HepG2 (cell line): ENCODE results near the gene CCL13. TPM values are rescaled to one million over a fixed set of nuclear protein-coding genes. Genes with fewer than 3 reads are reported as not detected.

Source experiments
- ATAC-seq: fragments of 200-7000 bp; cut with Tn5 transposase; 3 replicates; pipeline ENCODE4 v1.9.1; 2020; ENCODE audit warnings: mild to moderate bottlenecking, moderate library complexity
- BruUV-seq: library from RNA; stranded (reverse); fragments of 400-500 nt; replicated peaks from 2 replicates; lab custom pipeline; 2021; lab: Mats Ljungman, UMichigan
- CTCF ChIA-PET: fragments of 300-600 bp; formaldehyde crosslinking; extraction: SDS; loops from one replicate; lab custom pipeline; 2021; ENCODE audit warnings: low total read pairs, inconsistent platforms, low intra/inter-chr PET ratio; lab: Yijun Ruan, JAX
- POLR2A ChIA-PET: fragments of 350-600 bp; sonication (Branson Sonifier 250); formaldehyde crosslinking; loops from one replicate; lab custom pipeline; 2020; ENCODE audit warnings: antibody characterized with exemption, inconsistent platforms; lab: Yijun Ruan, JAX
- DNase-seq: peaks from one replicate; pipeline ENCODE4 v3.0.0-alpha.2; 2015; ENCODE audit warnings: low spot score
- FAIRE-seq: peaks from 3 replicates; lab custom pipeline; 2011; peaks lifted over from hg19 to GRCh38; lab: Jason Lieb, UNC
- H2AFZ ChIP-seq: one replicate; pipeline ENCODE4 v1.6.1; 2011; ENCODE audit warnings: low read length, inconsistent platforms
- H3K27ac ChIP-seq: fragments of 300-600 bp; 3 replicates; pipeline ENCODE4 v1.8.0; 2011; ENCODE audit warnings: mixed run types, mild to moderate bottlenecking, mixed read lengths, low read length, inconsistent platforms; ENCODE audit not compliant: insufficient read depth; ENCODE audit errors: extremely low read length
- H3K27me3 ChIP-seq, 2 experiments: fragments of 200-600 bp in 1 of 2; 2 replicates in 1 of 2; 3 replicates in 1 of 2; pipeline versions ENCODE4 v1.6.0 to v1.8.0; 2011; ENCODE audit warnings: low read length in 2 of 2, mild to moderate bottlenecking in 2 of 2, moderate library complexity in 2 of 2, inconsistent platforms in 1 of 2; ENCODE audit not compliant: insufficient read depth in 2 of 2, control insufficient read depth in 1 of 2
- H3K36me3 ChIP-seq, 2 experiments: fragments of 200-600 bp in 1 of 2; replicated peaks in 1 of 2; 2 replicates in 1 of 2; 3 replicates in 1 of 2; pipeline versions ENCODE4 v1.5.1 to v1.8.0; 2011; ENCODE audit warnings: low read length in 2 of 2, inconsistent platforms in 1 of 2; ENCODE audit not compliant: insufficient read depth in 2 of 2, control insufficient read depth in 1 of 2
- H3K4me1 ChIP-seq: 2 replicates; pipeline ENCODE4 v1.5.1; 2012; ENCODE audit warnings: low read length, inconsistent platforms; ENCODE audit not compliant: insufficient read depth
- H3K4me2 ChIP-seq: 2 replicates; pipeline ENCODE4 v1.6.0; 2011; ENCODE audit warnings: low read depth, low read length, inconsistent platforms
- H3K4me3 ChIP-seq, 3 experiments: fragments of 200-600 bp in 1 of 3; sonication (generic), shearing (Covaris generic) in 1 of 3; replicated peaks in 1 of 3; 2 replicates each; pipeline ENCODE4 v1.5.1; 2011 to 2016; ENCODE audit warnings: low read length in 3 of 3, inconsistent platforms in 2 of 3, low read depth in 2 of 3, mild to moderate bottlenecking in 2 of 3, control low read depth in 1 of 3, mixed read lengths in 1 of 3; ENCODE audit not compliant: insufficient read depth in 1 of 3
- H3K79me2 ChIP-seq: one replicate; pipeline ENCODE4 v1.6.1; 2011; ENCODE audit warnings: low read length, inconsistent platforms; ENCODE audit not compliant: insufficient read depth
- H3K9ac ChIP-seq: 2 replicates; pipeline ENCODE4 v1.6.0; 2011; ENCODE audit warnings: mild to moderate bottlenecking, low read depth, low read length, inconsistent platforms; ENCODE audit not compliant: insufficient read depth
- H3K9me3 ChIP-seq: 2 replicates; pipeline ENCODE4 v1.5.1; 2012; ENCODE audit warnings: mild to moderate bottlenecking, low read length
- H4K20me1 ChIP-seq: 2 replicates; pipeline ENCODE4 v1.6.0; 2011; ENCODE audit warnings: inconsistent platforms, mild to moderate bottlenecking, low read length, moderate library complexity; ENCODE audit not compliant: insufficient read depth
- EHMT2 ChIP-seq: fragments of 200-600 bp; sonication (generic); IDR thresholded peaks from 2 replicates; pipeline ENCODE4 v1.7.0; 2017; ENCODE audit warnings: antibody characterized with exemption, low read depth, low read length, borderline replicate concordance
- KDM2A ChIP-seq: sonication (generic); formaldehyde crosslinking; IDR thresholded peaks from 2 replicates; pipeline ENCODE4 v1.4.0; 2020; ENCODE audit warnings: low read depth, missing genetic modification reagents, borderline replicate concordance
- ZNF318 ChIP-seq: sonication (generic); formaldehyde crosslinking; IDR thresholded peaks from 2 replicates; pipeline ENCODE4 v1.4.0; 2020; ENCODE audit warnings: mild to moderate bottlenecking, missing genetic modification reagents
- ZNF839 ChIP-seq: sonication (generic); formaldehyde crosslinking; IDR thresholded peaks from 2 replicates; pipeline ENCODE4 v1.4.0; 2020; ENCODE audit warnings: missing genetic modification reagents, mild to moderate bottlenecking, borderline replicate concordance
- WGBS: methylation state at CpG from one replicate; pipeline ENCODE4 v1.1.6; 2017; ENCODE audit warnings: low lambda C conversion rate; 5-methylcytosine and 5-hydroxymethylcytosine counted together
- in situ Hi-C: cut with HindIII; loops from 2 replicates; pipeline ENCODE4 v1.10.0; 2017; ENCODE audit warnings: low pct_unique_long_range_greater_than_20kb; ENCODE audit not compliant: extremely low pct_ligation_motif_present
- intact Hi-C: fragments of 100-400 bp; cut with micrococcal nuclease; formaldehyde crosslinking; loops from one replicate; pipeline ENCODE4 v1.10.0; 2022; ENCODE audit not compliant: unreplicated experiment
- polyA plus RNA-seq, 8 experiments: library from polyadenylated mRNA; depleted of rRNA in 3 of 8; stranded (reverse) in 7 of 8; unstranded in 1 of 8; fragments of >200 nt; fragmentation: Illumina TruSeq in 4 of 8; extraction: Trizol in 4 of 8; gene quantifications; 2 replicates each; pipeline versions ENCODE4 v1.2.1 to v1.2.3, GENCODE V29; 2011 to 2016; ENCODE audit warnings: low read depth in 4 of 8, missing spikeins in 1 of 8, mixed read lengths in 1 of 8; ENCODE audit not compliant: insufficient read depth in 1 of 8
- total RNA-seq, 5 experiments: library from RNA; depleted of rRNA; stranded (reverse); fragments of >200 nt; fragmentation: Illumina TruSeq; extraction: Trizol; gene quantifications; 2 replicates each; pipeline ENCODE4 v1.2.3, GENCODE V29; 2016; ENCODE audit warnings: low read depth in 1 of 5
- TF ChIP-seq, protein P1 (sequence below): sonication (generic); formaldehyde crosslinking; IDR thresholded peaks from 2 replicates; pipeline ENCODE4 v1.4.0; 2020; ENCODE audit warnings: missing genetic modification reagents

Gene CCL13
- total and polyA plus RNA-seq, 2 of the 13 experiments (the other 11 are each of a cell fraction or from before 2014, with no cell fraction given), result not detected

DNA sequence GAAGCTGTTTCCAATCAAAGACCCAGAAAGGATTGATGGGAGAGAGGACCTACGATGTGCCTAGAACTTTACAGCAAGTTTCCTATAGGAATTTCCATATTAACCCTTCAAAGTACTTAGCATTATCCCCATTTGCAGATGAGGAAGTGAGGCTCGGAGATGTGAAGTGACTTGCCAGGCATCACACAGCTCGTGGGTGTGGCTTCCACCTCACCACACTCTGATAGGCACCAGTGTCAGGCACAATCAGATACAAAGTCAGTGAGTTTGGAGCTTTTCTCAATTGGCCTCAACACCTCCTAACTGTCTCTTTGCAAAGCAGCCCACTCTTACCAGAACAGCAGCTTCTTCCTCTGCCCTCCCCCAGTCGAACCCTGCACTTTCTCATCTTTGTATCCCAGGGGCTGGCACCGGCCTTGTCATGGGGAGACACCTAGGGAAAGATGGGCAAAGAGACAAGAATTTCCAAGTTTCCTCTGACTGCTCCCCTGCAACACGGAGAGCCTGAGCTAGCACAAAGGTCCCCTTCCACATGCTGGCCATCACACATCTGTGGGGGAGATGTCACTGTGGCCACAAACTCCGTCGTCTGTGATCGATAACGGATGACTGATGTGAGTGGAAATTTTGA, 44.1 kb downstream of the CCL13 start:
- ATAC-seq (no peak), DNase-seq (no peak), FAIRE-seq (no peak)
- in situ Hi-C loops, result loop anchor here (25.0 kb wide), 1 partner anchor 1137 kb away; the partner anchor contains the start of gene SLFN12L
- ChIA-PET CTCF (no interaction called here), POLR2A (no interaction called here)
- no peaks in the 10 kb centered on the region for H3K36me3 ChIP-seq
- no peaks in the 10 kb centered on the region for H3K79me2 ChIP-seq
- no peak overlapping the region for H3K9ac ChIP-seq
- no peak overlapping the region for H2AFZ ChIP-seq
- no peak overlapping the region for H3K27ac ChIP-seq
- H3K9me3 ChIP-seq, result no peaks in the 10 kb centered on the region
- no peak overlapping the region for H3K4me3 ChIP-seq
- no TSS peak for BruUV-seq
- WGBS, result 8% methylated on average over 9 of the region's 10 CpGs
- H3K4me1 ChIP-seq, result no peaks in the 10 kb centered on the region
- H3K27me3 ChIP-seq, result no peaks in the 10 kb centered on the region
- intact Hi-C loops, result no loop called here
- TF ChIP-seq ZNF318 (CRISPR knock-in tag) (no peak), ZNF839 (CRISPR knock-in tag) (no peak), KDM2A (CRISPR knock-in tag) (no peak), EHMT2 (no peak)
- TF ChIP-seq, protein P1, sequence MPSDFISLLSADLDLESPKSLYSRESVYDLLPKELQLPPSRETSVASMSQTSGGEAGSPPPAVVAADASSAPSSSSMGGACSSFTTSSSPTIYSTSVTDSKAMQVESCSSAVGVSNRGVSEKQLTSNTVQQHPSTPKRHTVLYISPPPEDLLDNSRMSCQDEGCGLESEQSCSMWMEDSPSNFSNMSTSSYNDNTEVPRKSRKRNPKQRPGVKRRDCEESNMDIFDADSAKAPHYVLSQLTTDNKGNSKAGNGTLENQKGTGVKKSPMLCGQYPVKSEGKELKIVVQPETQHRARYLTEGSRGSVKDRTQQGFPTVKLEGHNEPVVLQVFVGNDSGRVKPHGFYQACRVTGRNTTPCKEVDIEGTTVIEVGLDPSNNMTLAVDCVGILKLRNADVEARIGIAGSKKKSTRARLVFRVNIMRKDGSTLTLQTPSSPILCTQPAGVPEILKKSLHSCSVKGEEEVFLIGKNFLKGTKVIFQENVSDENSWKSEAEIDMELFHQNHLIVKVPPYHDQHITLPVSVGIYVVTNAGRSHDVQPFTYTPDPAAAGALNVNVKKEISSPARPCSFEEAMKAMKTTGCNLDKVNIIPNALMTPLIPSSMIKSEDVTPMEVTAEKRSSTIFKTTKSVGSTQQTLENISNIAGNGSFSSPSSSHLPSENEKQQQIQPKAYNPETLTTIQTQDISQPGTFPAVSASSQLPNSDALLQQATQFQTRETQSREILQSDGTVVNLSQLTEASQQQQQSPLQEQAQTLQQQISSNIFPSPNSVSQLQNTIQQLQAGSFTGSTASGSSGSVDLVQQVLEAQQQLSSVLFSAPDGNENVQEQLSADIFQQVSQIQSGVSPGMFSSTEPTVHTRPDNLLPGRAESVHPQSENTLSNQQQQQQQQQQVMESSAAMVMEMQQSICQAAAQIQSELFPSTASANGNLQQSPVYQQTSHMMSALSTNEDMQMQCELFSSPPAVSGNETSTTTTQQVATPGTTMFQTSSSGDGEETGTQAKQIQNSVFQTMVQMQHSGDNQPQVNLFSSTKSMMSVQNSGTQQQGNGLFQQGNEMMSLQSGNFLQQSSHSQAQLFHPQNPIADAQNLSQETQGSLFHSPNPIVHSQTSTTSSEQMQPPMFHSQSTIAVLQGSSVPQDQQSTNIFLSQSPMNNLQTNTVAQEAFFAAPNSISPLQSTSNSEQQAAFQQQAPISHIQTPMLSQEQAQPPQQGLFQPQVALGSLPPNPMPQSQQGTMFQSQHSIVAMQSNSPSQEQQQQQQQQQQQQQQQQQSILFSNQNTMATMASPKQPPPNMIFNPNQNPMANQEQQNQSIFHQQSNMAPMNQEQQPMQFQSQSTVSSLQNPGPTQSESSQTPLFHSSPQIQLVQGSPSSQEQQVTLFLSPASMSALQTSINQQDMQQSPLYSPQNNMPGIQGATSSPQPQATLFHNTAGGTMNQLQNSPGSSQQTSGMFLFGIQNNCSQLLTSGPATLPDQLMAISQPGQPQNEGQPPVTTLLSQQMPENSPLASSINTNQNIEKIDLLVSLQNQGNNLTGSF (CRISPR knock-in tag), result no peak
- no peak overlapping the region for H3K4me2 ChIP-seq
- no peaks in the 10 kb centered on the region for H4K20me1 ChIP-seq
